Mammary epithelial cell (primary cell): ENCODE results near the gene B3GALT6.

ENCODE experiments used
- CTCF ChIP-seq, 2 donors: IDR thresholded peaks in 1 of 2; conservative IDR thresholded peaks in 1 of 2; 2 replicates each; pipeline ENCODE4 v1.5.1; 2011 to 2012; ENCODE audit warnings: inconsistent platforms in 2 of 2, low read length in 2 of 2, mild to moderate bottlenecking in 2 of 2, control low read depth in 1 of 2, low read depth in 1 of 2; ENCODE audit not compliant: insufficient read depth in 1 of 2; ENCODE audit errors: extremely low read depth in 1 of 2
- EZH2 ChIP-seq: IDR thresholded peaks from 2 replicates; pipeline ENCODE4 v1.6.1; 2012; ENCODE audit warnings: low read length, inconsistent platforms, borderline replicate concordance

- no peak for TF ChIP-seq CTCF (conservative IDR thresholded peaks at IDR 0.05 in 1 of 2, IDR thresholded peaks at IDR 0.05 in 1 of 2; ENCODE audit: extremely low read depth in 1 of 2, insufficient read depth in 1 of 2, low read depth in 1 of 2, low read length in 2 of 2)
- no peak for TF ChIP-seq EZH2
Measured at GRCh38 chr1:1228596-1229321, 3.3 kb upstream of the B3GALT6 start.
